Measurements from ENCODE around the gene RPS4Y1.

RPS4Y1 gene

DNA sequence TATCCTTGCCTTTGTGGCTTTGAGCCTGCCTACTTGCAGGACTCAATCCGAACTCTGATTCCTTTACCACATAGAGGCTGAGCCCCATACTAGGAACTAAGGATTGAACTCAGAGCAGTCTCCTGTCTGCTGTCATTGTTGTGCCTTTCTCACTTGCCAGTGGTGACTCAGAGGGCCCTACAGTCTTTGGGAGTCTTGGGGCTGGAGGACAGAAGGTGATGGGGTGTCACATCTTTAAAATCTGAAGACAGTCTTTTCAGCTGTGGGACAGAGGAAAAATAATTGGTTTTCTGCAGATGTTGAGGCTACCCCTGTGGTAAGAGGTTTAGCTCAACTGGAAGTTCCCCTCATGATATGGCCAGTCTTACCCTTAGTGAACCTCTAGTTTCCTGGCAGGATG, 8.0 kb downstream of the RPS4Y1 start:
- WGBS (ENCODE audit: extremely low coverage, insufficient coverage, insufficient read length), result no CpG with 5 or more reads among the region's 1 CpG

GRCh38 chrY:2854145-2854774, 12.9 kb downstream of the RPS4Y1 start:
- H3K9me3 ChIP-seq (ENCODE audit: insufficient read depth, low read depth, low read length), result no peaks in the 10 kb centered on the region
- H3K9ac ChIP-seq (ENCODE audit: low read length), result no peak overlapping the region
- DNase-seq, result no peak
- no peaks in the 10 kb centered on the region for H3K79me2 ChIP-seq (ENCODE audit: control insufficient read depth, insufficient read depth, low read length, poor library complexity)
- no peaks in the 10 kb centered on the region for H3K79me1 ChIP-seq (ENCODE audit: low read length)
- no peak overlapping the region for H2AFZ ChIP-seq (ENCODE audit: insufficient read depth, low read length, poor library complexity)
- no peak overlapping the region for H4K8ac ChIP-seq (ENCODE audit: low read depth, low read length)
- H2BK5ac ChIP-seq (ENCODE audit: low read depth, low read length, poor library complexity), result no peak overlapping the region
- H3K4ac ChIP-seq (ENCODE audit: low read depth, low read length), result no peak overlapping the region
- H2BK120ac ChIP-seq (ENCODE audit: insufficient read depth, low read length, poor library complexity), result no peak overlapping the region
- no peak overlapping the region for H3K14ac ChIP-seq (ENCODE audit: low read length)
- no peak overlapping the region for H3K4me3 ChIP-seq (ENCODE audit: low read depth, low read length)
- H2BK12ac ChIP-seq (ENCODE audit: low read length), result no peak overlapping the region
- no peak overlapping the region for H3K23ac ChIP-seq (ENCODE audit: low read length)
- H4K91ac ChIP-seq (ENCODE audit: low read depth, low read length), result no peak overlapping the region
- H3K4me1 ChIP-seq (ENCODE audit: control insufficient read depth in 1 of 2, insufficient read depth in 2 of 2, low read length in 2 of 2), result peaks cover 0 to 2% of the 10 kb centered on the region in 2 experiments
- no peak overlapping the region for H2AK5ac ChIP-seq (ENCODE audit: low read length)
- no peak overlapping the region for H3K27ac ChIP-seq (ENCODE audit: low read depth, low read length)
- no peak overlapping the region for H3K4me2 ChIP-seq (ENCODE audit: low read length)
- WGBS (ENCODE audit: extremely low coverage, insufficient coverage, insufficient read length), result no CpG with 5 or more reads among the region's 6 CpGs
- no peak overlapping the region for H4K12ac ChIP-seq (ENCODE audit: low read depth, low read length)
- no peak overlapping the region for H3K18ac ChIP-seq (ENCODE audit: low read length)
- H3K27me3 ChIP-seq (ENCODE audit: insufficient read depth, low read length), result no peaks in the 10 kb centered on the region
- H3K36me3 ChIP-seq (ENCODE audit: control insufficient read depth in 1 of 2, insufficient read depth in 2 of 2, low read length in 2 of 2), result peaks cover 12 to 41% of the 10 kb centered on the region in 2 experiments

More for the DNA sequence above, 8.0 kb downstream of the RPS4Y1 start:
- Histone ChIP-seq H2BK120ac (ENCODE audit: insufficient read depth, low read length, poor library complexity) (no peak overlapping the region), H3K9ac (ENCODE audit: low read length) (no peak overlapping the region), H3K4ac (ENCODE audit: low read depth, low read length) (no peak overlapping the region), H4K12ac (ENCODE audit: low read depth, low read length) (no peak overlapping the region), H2BK5ac (ENCODE audit: low read depth, low read length, poor library complexity) (no peak overlapping the region), H2AFZ (ENCODE audit: insufficient read depth, low read length, poor library complexity) (no peak overlapping the region), H3K79me2 (ENCODE audit: control insufficient read depth, insufficient read depth, low read length, poor library complexity) (no peaks in the 10 kb centered on the region), H3K79me1 (ENCODE audit: low read length) (no peaks in the 10 kb centered on the region), H2AK5ac (ENCODE audit: low read length) (no peak overlapping the region), H3K4me2 (ENCODE audit: low read length) (no peak overlapping the region), H3K4me1 (ENCODE audit: control insufficient read depth in 1 of 2, insufficient read depth in 2 of 2, low read length in 2 of 2) (peaks cover 0 to 2% of the 10 kb centered on the region in 2 experiments), H3K36me3 (ENCODE audit: control insufficient read depth in 1 of 2, insufficient read depth in 2 of 2, low read length in 2 of 2) (peaks cover 22 to 72% of the 10 kb centered on the region in 2 experiments), H3K18ac (ENCODE audit: low read length) (no peak overlapping the region), H3K9me3 (ENCODE audit: insufficient read depth, low read depth, low read length) (no peaks in the 10 kb centered on the region), H3K4me3 (ENCODE audit: low read depth, low read length) (no peak overlapping the region), H3K27ac (ENCODE audit: low read depth, low read length) (no peak overlapping the region), H3K23ac (ENCODE audit: low read length) (no peak overlapping the region), H2BK12ac (ENCODE audit: low read length) (no peak overlapping the region), H3K14ac (ENCODE audit: low read length) (no peak overlapping the region), H3K27me3 (ENCODE audit: insufficient read depth, low read length) (no peaks in the 10 kb centered on the region), H4K91ac (ENCODE audit: low read depth, low read length) (no peak overlapping the region), H4K8ac (ENCODE audit: low read depth, low read length) (no peak overlapping the region)
- no peak for DNase-seq

- no peak overlapping the region for H3K9ac ChIP-seq (ENCODE audit: low read length)
- no peak overlapping the region for H2AFZ ChIP-seq (ENCODE audit: insufficient read depth, low read length, poor library complexity)
- no peaks in the 10 kb centered on the region for H3K79me2 ChIP-seq (ENCODE audit: control insufficient read depth, insufficient read depth, low read length, poor library complexity)
- no peak overlapping the region for H3K4me2 ChIP-seq (ENCODE audit: low read length)
- H3K27me3 ChIP-seq (ENCODE audit: insufficient read depth, low read length), result no peaks in the 10 kb centered on the region
- H3K23ac ChIP-seq (ENCODE audit: low read length), result no peak overlapping the region
- no peak for DNase-seq
- H4K8ac ChIP-seq (ENCODE audit: low read depth, low read length), result no peak overlapping the region
- H3K18ac ChIP-seq (ENCODE audit: low read length), result no peak overlapping the region
- H3K27ac ChIP-seq (ENCODE audit: low read depth, low read length), result no peak overlapping the region
- peaks cover 13 to 26% of the 10 kb centered on the region in 2 experiments for H3K36me3 ChIP-seq (ENCODE audit: control insufficient read depth in 1 of 2, insufficient read depth in 2 of 2, low read length in 2 of 2)
- H3K4ac ChIP-seq (ENCODE audit: low read depth, low read length), result no peak overlapping the region
- H3K4me3 ChIP-seq (ENCODE audit: low read depth, low read length), result no peak overlapping the region
- H3K79me1 ChIP-seq (ENCODE audit: low read length), result no peaks in the 10 kb centered on the region
- H4K91ac ChIP-seq (ENCODE audit: low read depth, low read length), result no peak overlapping the region
- WGBS (ENCODE audit: extremely low coverage, insufficient coverage, insufficient read length), result no CpG with 5 or more reads among the region's 5 CpGs
- H2BK120ac ChIP-seq (ENCODE audit: insufficient read depth, low read length, poor library complexity), result no peak overlapping the region
- H2BK12ac ChIP-seq (ENCODE audit: low read length), result no peak overlapping the region
- no peak overlapping the region for H2BK5ac ChIP-seq (ENCODE audit: low read depth, low read length, poor library complexity)
- H2AK5ac ChIP-seq (ENCODE audit: low read length), result no peak overlapping the region
- H4K12ac ChIP-seq (ENCODE audit: low read depth, low read length), result no peak overlapping the region
- no peaks in the 10 kb centered on the region for H3K9me3 ChIP-seq (ENCODE audit: insufficient read depth, low read depth, low read length)
- H3K14ac ChIP-seq (ENCODE audit: low read length), result no peak overlapping the region
- no peaks in the 10 kb centered on the region for H3K4me1 ChIP-seq (ENCODE audit: control insufficient read depth in 1 of 2, insufficient read depth in 2 of 2, low read length in 2 of 2)
These were observed 15.7 kb downstream of the RPS4Y1 start for GRCh38 chrY:2857068-2857467.

GRCh38 chrY:2857686-2858085, 16.3 kb downstream of the RPS4Y1 start:
- WGBS (ENCODE audit: extremely low coverage, insufficient coverage, insufficient read length), result no CpG with 5 or more reads among the region's 4 CpGs
- no peaks in the 10 kb centered on the region for H3K79me2 ChIP-seq (ENCODE audit: control insufficient read depth, insufficient read depth, low read length, poor library complexity)

More at GRCh38 chrY:2857686-2858085, 16.3 kb downstream of the RPS4Y1 start:
- H4K91ac ChIP-seq (ENCODE audit: low read depth, low read length), result no peak overlapping the region
- H3K14ac ChIP-seq (ENCODE audit: low read length), result no peak overlapping the region
- no peak overlapping the region for H3K9ac ChIP-seq (ENCODE audit: low read length)
- H3K4me2 ChIP-seq (ENCODE audit: low read length), result no peak overlapping the region
- H2BK120ac ChIP-seq (ENCODE audit: insufficient read depth, low read length, poor library complexity), result no peak overlapping the region
- no peak overlapping the region for H3K23ac ChIP-seq (ENCODE audit: low read length)
- no peak overlapping the region for H2BK5ac ChIP-seq (ENCODE audit: low read depth, low read length, poor library complexity)
- H4K8ac ChIP-seq (ENCODE audit: low read depth, low read length), result no peak overlapping the region
- H3K27ac ChIP-seq (ENCODE audit: low read depth, low read length), result no peak overlapping the region
- no peak overlapping the region for H2AFZ ChIP-seq (ENCODE audit: insufficient read depth, low read length, poor library complexity)
- no peak overlapping the region for H4K12ac ChIP-seq (ENCODE audit: low read depth, low read length)
- no peak for DNase-seq
- H3K79me1 ChIP-seq (ENCODE audit: low read length), result no peaks in the 10 kb centered on the region
- peaks cover 13 to 25% of the 10 kb centered on the region in 2 experiments for H3K36me3 ChIP-seq (ENCODE audit: control insufficient read depth in 1 of 2, insufficient read depth in 2 of 2, low read length in 2 of 2)
- H3K4me3 ChIP-seq (ENCODE audit: low read depth, low read length), result no peak overlapping the region
- H3K18ac ChIP-seq (ENCODE audit: low read length), result no peak overlapping the region
- H3K4ac ChIP-seq (ENCODE audit: low read depth, low read length), result no peak overlapping the region
- no peak overlapping the region for H2AK5ac ChIP-seq (ENCODE audit: low read length)
- no peak overlapping the region for H2BK12ac ChIP-seq (ENCODE audit: low read length)
- no peaks in the 10 kb centered on the region for H3K9me3 ChIP-seq (ENCODE audit: insufficient read depth, low read depth, low read length)
- no peaks in the 10 kb centered on the region for H3K27me3 ChIP-seq (ENCODE audit: insufficient read depth, low read length)
- H3K4me1 ChIP-seq (ENCODE audit: control insufficient read depth in 1 of 2, insufficient read depth in 2 of 2, low read length in 2 of 2), result no peaks in the 10 kb centered on the region

Measured in trophoblast cell (in vitro differentiated cells and primary cell).